Gastroesophageal sphincter (tissue), 3 donors: Measurements from ENCODE around the gene PFDN4.

Source experiments
- POLR2AphosphoS5 ChIP-seq: sonication (generic); formaldehyde crosslinking; IDR thresholded peaks from one replicate; pipeline ENCODE4 v1.6.1; 2017; ENCODE audit warnings: antibody characterized with exemption
- TF ChIP-seq, protein P1 (sequence below), 4 experiments: fragments of 200-600 bp in 2 of 4; fragments of 450-650 bp in 2 of 4; sonication (generic) in 1 of 4; IDR thresholded peaks; one replicate each; pipeline ENCODE4 v1.5.1; 2017 to 2019; ENCODE audit warnings: antibody characterized with exemption in 4 of 4, mild to moderate bottlenecking in 2 of 4, moderate library complexity in 2 of 4

DNA sequence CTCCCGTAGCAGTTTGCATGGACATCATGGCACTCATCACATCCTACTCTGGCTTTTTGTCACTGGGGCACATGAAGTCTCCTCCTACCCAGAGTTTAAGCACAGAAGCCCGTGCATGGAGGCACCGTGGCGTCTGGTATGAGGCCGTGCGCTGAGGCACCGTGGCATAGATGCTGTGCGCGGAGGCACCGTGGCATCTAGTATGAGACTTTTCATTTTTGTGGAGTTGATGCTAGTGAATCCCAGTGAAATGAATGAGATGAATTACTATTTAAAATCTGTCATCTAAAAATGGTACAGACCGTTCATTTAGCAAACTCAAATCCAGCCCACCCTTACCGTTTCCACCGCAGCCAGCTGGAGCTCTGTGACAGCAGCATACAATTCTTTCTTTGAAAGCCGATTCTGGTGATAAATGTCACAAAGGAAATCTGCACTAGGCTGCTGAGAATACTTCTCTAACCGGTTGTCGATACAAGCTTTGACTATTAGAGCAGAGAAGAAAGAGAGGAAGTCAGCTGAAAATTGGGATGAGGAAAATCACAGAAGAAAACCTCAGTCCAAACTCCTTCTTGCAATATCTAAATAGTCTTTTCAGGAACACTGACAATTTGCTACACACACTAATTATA lies 45.4 kb upstream of the PFDN4 start:
- TF ChIP-seq, protein P1, sequence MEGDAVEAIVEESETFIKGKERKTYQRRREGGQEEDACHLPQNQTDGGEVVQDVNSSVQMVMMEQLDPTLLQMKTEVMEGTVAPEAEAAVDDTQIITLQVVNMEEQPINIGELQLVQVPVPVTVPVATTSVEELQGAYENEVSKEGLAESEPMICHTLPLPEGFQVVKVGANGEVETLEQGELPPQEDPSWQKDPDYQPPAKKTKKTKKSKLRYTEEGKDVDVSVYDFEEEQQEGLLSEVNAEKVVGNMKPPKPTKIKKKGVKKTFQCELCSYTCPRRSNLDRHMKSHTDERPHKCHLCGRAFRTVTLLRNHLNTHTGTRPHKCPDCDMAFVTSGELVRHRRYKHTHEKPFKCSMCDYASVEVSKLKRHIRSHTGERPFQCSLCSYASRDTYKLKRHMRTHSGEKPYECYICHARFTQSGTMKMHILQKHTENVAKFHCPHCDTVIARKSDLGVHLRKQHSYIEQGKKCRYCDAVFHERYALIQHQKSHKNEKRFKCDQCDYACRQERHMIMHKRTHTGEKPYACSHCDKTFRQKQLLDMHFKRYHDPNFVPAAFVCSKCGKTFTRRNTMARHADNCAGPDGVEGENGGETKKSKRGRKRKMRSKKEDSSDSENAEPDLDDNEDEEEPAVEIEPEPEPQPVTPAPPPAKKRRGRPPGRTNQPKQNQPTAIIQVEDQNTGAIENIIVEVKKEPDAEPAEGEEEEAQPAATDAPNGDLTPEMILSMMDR (IDR thresholded peaks at IDR 0.05) = no peak
- TF ChIP-seq POLR2AphosphoS5 = no peak
